Neutrophil (primary cell): ENCODE results near the gene ABCD4.
"Not testable (repeated sequence)": the region's sequence is repeated elsewhere in the genome, so short reads cannot be mapped to it uniquely, and the experiment has no call there.

ENCODE experiments used
- H3K27ac ChIP-seq: fragments of 200-600 bp; sonication (generic); 2 replicates; pipeline ENCODE4 v1.5.1; 2016; ENCODE audit warnings: mild to moderate bottlenecking, moderate library complexity
- H3K27me3 ChIP-seq: fragments of 200-600 bp; sonication (generic); 2 replicates; pipeline ENCODE4 v1.6.0; 2016; ENCODE audit warnings: mild to moderate bottlenecking
- H3K36me3 ChIP-seq: fragments of 200-600 bp; sonication (generic); 2 replicates; pipeline ENCODE4 v1.5.1; 2017
- H3K4me1 ChIP-seq, 2 experiments: fragments of 200-600 bp in 1 of 2; sonication (generic) in 1 of 2; 1 replicate in 1 of 2; 2 replicates in 1 of 2; pipeline versions ENCODE4 v1.5.1 to v1.6.1; 2013 to 2016; ENCODE audit warnings: low read depth in 1 of 2, low read length in 1 of 2, mild to moderate bottlenecking in 1 of 2, moderate library complexity in 1 of 2; ENCODE audit not compliant: control insufficient read depth in 1 of 2, insufficient read depth in 1 of 2
- H3K4me3 ChIP-seq, 2 experiments: fragments of 200-600 bp in 1 of 2; sonication (generic) in 1 of 2; 1 replicate in 1 of 2; 2 replicates in 1 of 2; pipeline ENCODE4 v1.5.1; 2013 to 2016; ENCODE audit warnings: low read depth in 1 of 2, low read length in 1 of 2, mild to moderate bottlenecking in 1 of 2, moderate library complexity in 1 of 2
- H3K9me3 ChIP-seq: fragments of 200-600 bp; sonication (generic); 2 replicates; pipeline ENCODE4 v1.5.1; 2016
- TF ChIP-seq, protein P1 (sequence below): fragments of 200-600 bp; sonication (generic); IDR thresholded peaks from 2 replicates; pipeline ENCODE4 v1.5.1; 2016; ENCODE audit warnings: antibody characterized with exemption

The ABCD4 gene

DNA sequence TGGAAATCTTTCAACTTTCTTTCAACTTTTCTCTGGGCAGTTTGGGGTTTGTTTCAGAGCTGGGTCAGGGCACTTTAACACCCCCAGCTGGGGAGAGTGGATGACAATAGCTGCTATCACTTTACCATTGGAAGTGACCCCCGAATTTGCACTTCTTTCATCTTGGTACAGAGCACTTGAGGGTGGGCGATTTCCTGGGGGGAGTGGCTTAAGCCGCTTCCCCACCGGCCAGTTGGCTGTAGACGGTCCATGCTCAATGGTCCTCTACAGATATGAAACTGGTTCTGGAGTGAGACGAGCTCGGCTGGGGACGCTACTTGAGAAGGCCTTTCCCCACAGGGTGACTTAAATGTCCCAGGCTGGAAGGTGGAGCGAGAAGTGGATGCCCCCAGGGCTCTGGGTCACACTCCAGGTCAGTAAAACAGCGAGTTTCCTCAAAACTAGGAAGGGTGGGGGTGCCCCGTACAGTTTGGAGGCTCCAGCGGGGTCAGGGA lies 45.6 kb upstream of the ABCD4 start, which contains the start of gene VRTN:
Gene VRTN, plus strand, starts transcription at position 231 of the 494 bp plus-strand sequence. CDS start 8,313 bp downstream, outside the sequence.
- no peak within 1 kb of the TSS for H3K4me3 ChIP-seq
- TF ChIP-seq, protein P1, sequence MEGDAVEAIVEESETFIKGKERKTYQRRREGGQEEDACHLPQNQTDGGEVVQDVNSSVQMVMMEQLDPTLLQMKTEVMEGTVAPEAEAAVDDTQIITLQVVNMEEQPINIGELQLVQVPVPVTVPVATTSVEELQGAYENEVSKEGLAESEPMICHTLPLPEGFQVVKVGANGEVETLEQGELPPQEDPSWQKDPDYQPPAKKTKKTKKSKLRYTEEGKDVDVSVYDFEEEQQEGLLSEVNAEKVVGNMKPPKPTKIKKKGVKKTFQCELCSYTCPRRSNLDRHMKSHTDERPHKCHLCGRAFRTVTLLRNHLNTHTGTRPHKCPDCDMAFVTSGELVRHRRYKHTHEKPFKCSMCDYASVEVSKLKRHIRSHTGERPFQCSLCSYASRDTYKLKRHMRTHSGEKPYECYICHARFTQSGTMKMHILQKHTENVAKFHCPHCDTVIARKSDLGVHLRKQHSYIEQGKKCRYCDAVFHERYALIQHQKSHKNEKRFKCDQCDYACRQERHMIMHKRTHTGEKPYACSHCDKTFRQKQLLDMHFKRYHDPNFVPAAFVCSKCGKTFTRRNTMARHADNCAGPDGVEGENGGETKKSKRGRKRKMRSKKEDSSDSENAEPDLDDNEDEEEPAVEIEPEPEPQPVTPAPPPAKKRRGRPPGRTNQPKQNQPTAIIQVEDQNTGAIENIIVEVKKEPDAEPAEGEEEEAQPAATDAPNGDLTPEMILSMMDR = no peak
- peaks cover 9% of the 10 kb centered on the region for H3K27me3 ChIP-seq
- H3K27ac ChIP-seq = no peak within 1 kb of the TSS
- H3K4me1 ChIP-seq = no peaks in the 10 kb centered on the region
- no peaks in the 10 kb centered on the region for H3K36me3 ChIP-seq
- no peaks in the 10 kb centered on the region for H3K9me3 ChIP-seq

DNA sequence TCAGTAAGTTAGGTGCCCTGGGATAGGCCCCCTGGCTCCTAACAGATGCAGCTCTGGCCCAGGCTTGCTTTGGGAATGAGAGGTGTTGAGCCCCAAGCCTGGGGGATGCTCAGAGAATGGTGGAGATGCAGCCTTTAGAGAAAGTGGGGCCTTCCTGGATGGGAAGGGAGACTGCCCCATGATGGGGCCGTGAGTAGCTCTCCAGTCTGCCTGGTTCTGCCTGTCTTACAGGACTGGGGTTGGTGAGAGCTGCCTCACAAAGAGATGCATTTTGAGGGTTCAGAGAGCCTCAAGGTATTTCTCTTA lies 45.0 kb upstream of the ABCD4 start:
- H3K27ac ChIP-seq = no peak overlapping the region
- peaks cover 9% of the 10 kb centered on the region for H3K27me3 ChIP-seq
- no peak overlapping the region for H3K4me3 ChIP-seq
- TF ChIP-seq, protein P1 = no peak
- H3K36me3 ChIP-seq = no peaks in the 10 kb centered on the region
- H3K9me3 ChIP-seq = no peaks in the 10 kb centered on the region
- no peaks in the 10 kb centered on the region for H3K4me1 ChIP-seq

DNA sequence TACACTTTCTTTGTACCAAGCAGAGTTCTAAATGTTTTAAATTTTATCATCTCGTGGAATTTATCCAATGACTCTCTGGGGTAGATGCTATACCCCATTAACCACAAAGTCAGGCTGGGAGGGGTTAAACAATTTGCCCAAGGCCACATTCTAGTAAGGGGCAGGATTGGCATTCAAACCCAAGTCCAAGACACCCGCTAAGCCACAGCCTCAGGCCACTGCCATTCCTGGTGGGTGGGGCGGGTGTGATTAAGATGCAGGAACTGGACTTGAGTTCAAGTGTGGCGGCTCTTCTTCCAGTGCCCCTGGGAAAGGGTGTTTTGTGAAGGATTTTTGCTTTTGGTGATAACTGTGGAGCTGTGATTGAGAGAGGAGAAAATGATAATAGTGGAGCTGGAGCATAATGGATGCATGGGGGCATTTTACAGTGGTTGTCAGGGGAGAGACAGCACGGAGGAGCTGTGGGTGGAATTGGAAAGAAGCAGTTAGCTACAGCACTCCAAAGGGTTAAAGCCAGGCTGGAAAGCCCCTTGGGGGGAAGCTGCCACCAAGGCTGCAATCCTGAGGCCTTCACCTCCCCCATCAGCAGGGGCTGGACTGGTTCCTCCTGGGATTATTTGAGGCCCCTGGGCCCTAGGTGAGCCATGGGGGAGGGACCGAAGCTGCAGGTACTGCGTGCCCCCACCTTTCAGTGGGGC lies 44.5 kb upstream of the ABCD4 start:
- no peaks in the 10 kb centered on the region for H3K4me1 ChIP-seq
- peaks cover 9% of the 10 kb centered on the region for H3K27me3 ChIP-seq
- TF ChIP-seq, protein P1 = no peak
- H3K9me3 ChIP-seq = no peaks in the 10 kb centered on the region
- no peak overlapping the region for H3K4me3 ChIP-seq
- no peak overlapping the region for H3K27ac ChIP-seq
- no peaks in the 10 kb centered on the region for H3K36me3 ChIP-seq

DNA sequence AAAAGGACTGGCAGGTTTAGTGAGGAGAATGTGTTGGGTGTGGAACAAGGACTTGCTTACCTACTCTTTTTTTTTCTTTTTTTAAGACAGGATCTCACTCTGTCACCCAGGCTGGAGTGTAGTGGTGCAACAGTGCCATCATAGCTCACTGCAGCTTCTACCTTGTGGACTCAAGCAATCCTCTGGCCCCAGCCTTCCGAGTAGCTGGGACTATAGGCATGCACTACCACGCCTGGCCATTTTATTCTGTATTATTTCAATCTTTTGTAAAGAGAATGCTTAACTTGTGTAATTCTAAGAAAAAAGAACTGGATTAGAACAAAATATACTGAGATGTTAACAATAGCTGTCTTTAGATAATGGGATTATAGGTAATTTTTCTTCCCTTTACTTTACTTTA lies 43.6 kb upstream of the ABCD4 start:
- Histone ChIP-seq H3K4me3 (no peak overlapping the region), H3K4me1 (no peaks in the 10 kb centered on the region), H3K27ac (no peak overlapping the region), H3K36me3 (no peaks in the 10 kb centered on the region), H3K27me3 (peaks cover 9% of the 10 kb centered on the region), H3K9me3 (no peaks in the 10 kb centered on the region)
- TF ChIP-seq, protein P1 = no peak

DNA sequence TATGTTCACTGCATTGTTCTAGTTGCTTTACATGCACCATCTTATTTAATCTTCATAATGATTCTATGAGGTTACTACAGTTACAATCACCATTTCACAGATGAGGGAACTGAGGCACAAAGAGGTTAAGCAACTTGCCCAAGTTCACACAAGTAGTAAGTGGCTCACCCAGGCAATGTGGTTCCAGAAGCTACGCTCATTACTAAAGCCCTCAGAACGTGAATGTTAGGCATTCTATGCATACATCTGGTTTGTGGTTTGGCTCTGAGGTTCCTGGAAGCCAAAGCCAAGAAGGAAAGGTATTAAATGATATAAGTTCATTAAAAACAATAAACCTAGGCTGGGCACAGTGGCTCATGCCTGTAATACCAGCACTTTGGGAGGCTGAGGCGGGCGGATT lies 31.2 kb upstream of the ABCD4 start:
- H3K9me3 ChIP-seq = no peaks in the 10 kb centered on the region
- no peak overlapping the region for H3K4me3 ChIP-seq
- TF ChIP-seq, protein P1 = no peak
- H3K27me3 ChIP-seq = peaks cover 9% of the 10 kb centered on the region
- no peaks in the 10 kb centered on the region for H3K4me1 ChIP-seq
- H3K36me3 ChIP-seq = no peaks in the 10 kb centered on the region
- H3K27ac ChIP-seq = no peak overlapping the region

DNA sequence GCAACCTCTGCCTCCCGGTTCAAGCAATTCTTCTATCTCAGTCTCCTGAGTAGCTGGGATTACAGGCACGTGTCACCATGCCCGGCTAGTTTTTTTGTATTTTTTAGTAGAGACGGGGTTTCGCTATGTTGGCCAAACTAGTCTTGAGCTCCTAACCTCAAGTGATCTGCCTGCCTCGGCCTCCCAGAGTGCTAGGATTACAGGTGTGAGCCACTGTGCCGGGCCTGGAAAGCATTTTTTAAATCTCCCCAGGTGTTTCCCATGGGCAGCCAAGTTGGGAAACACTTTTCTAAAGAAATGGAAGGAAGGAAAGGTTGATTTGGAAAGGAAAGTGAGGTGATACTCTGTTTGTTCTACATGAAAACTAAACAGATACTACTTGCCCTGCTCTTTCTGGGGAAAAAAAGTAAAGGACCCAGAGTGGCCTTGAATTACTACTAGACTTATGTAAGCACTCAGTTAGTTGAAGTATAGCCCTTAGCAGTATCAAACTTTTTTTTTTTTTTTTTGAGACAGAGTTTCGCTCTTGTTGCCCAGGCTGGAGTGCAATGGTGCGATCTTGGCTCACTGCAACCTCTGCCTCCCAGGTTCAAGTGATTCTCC lies 27.3 kb upstream of the ABCD4 start:
- H3K27ac ChIP-seq, H3K36me3 ChIP-seq, H3K9me3 ChIP-seq, H3K27me3 ChIP-seq, H3K4me3 ChIP-seq, H3K4me1 ChIP-seq: not testable (repeated sequence)
